Measurements from ENCODE around the gene ZNF560.

Gene ZNF560

DNA sequence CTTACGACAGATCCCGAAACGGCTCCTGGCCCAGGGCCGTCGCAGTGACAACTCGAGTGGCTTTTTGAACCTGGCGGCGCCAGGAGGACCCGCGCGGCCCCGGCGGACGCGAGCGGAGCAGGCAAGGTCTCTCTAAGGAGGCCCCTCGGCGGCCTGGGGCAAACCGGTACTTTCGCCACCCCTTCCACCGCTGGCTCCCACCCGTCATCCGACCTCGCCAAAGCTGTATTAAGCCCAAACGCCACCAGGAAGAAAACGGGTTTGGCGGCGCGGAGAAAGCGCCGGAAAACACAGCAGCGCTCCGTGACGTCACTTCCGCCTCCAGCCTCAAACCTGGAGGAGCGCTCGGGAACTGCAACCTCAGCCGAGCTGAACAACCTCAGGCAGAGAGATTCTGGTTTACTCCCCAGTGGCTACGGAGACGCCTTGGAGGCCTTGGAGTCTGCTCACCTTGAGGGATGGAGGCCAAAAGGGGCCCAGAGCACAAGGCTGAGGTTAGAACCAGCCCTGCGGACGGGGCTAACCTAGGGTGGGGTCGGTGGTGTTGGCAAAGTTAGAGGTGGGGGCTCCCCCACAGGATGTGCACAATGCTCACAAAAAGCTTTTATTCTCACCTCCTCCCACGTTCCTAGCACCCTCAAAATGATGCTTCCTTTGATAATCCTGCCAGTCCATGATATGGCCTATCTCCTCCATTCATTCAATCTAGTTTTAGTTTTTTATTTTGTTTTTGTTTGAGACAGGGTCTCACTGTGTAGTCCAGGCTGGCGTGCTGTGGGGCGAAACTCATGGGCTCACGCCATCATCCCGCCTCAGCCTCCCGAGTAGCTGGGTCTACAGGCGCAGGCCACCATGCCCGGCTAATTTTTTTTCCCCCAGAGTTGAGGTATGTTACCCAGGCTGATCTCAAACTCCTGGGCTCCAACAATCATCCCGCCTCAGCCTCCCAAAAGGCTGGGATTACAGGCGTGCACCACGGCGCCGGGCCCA is 62.8 kb downstream of the ZNF560 start, which contains the start of gene ZNF266:
Gene ZNF266 (minus strand): TSS at position 295 of the 990 bp plus-strand sequence. CDS start 15,484 bp downstream, outside the sequence.
- DNase-seq, result peak; percentile 94

DNA sequence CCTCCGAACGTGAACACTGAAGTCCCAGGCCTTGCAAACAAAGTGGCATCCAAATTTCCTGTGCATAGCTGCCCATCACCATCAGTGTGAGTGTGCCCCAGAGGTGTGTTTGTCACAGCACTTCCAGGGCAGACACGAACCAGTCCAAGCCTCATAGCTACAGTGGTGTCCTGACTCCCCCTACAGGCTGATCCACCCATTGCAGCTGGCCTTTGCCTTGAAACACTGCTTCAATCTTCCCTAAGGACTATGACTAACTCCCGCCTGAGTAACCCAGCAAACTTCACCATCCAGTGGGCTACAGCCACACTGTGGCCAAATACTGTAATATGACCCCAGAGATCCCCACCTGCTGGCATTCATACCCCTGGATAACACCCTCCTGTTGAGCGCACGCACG is 66.9 kb downstream of the ZNF560 start:
- DNase-seq, result peak; percentile 33

DNA sequence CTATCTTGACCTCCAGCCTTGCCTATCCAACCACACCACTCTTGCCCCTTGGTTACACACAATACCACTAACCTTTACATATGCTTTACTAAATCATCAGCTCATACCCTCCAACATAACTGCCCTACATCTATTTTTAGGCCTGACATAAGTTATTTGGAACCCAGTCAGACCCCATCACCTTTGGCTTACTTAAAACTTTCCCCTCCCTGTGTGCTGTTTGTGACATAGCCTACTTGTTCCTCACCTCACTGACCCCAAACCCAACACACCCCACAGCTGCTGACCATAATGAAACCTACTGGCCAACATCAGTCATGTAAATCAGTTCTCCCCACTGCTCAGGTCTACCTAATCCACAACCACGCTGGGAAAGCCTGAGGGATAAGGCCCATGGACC is 68.0 kb downstream of the ZNF560 start:
- DNase-seq, result no peak

DNA sequence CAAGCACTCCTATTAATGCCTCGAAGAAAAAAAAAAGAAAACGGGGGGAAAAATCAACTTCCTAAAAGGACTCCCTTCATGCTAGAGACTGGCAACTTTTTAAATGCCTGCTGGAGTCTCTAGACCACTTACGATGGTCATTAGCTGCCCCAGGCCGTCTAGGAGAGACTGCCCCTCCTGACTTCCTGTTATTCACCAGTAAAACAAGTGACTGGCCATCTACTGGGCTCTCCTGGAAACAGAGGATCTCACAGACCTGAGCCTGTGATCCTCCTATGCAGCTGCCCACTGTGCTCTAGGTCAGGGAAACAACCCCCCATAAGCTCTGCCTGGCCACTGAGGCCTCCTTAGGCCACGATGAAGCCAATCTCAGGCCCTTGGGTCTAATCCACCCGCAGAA is 70.5 kb downstream of the ZNF560 start:
- no peak for DNase-seq

Measured in CD4-positive, alpha-beta T cell treated with Interleukin-21 for 1 hour (primary cell).